PFSK-1 (cell line): ENCODE measurements around the gene CHRNA9.

Source experiments
- POLR2AphosphoS5 ChIP-seq: IDR thresholded peaks from 2 replicates; pipeline ENCODE4 v1.6.1; 2012; ENCODE audit warnings: low read depth, mild to moderate bottlenecking, control low read depth, low read length, moderate library complexity
- SIN3A ChIP-seq: IDR thresholded peaks from 2 replicates; pipeline ENCODE4 v1.6.1; 2012; ENCODE audit warnings: mild to moderate bottlenecking, low read length, moderate library complexity, borderline replicate concordance; ENCODE audit not compliant: insufficient read depth
- TF ChIP-seq, protein P1 (sequence below), 2 experiments: IDR thresholded peaks; 2 replicates each; pipeline versions ENCODE4 v1.6.1 to v1.8.0; 2011 to 2012; ENCODE audit warnings: low read depth in 2 of 2, low read length in 2 of 2, control low read depth in 1 of 2, inconsistent platforms in 1 of 2, mild to moderate bottlenecking in 1 of 2, moderate library complexity in 1 of 2; ENCODE audit not compliant: insufficient read depth in 1 of 2

DNA sequence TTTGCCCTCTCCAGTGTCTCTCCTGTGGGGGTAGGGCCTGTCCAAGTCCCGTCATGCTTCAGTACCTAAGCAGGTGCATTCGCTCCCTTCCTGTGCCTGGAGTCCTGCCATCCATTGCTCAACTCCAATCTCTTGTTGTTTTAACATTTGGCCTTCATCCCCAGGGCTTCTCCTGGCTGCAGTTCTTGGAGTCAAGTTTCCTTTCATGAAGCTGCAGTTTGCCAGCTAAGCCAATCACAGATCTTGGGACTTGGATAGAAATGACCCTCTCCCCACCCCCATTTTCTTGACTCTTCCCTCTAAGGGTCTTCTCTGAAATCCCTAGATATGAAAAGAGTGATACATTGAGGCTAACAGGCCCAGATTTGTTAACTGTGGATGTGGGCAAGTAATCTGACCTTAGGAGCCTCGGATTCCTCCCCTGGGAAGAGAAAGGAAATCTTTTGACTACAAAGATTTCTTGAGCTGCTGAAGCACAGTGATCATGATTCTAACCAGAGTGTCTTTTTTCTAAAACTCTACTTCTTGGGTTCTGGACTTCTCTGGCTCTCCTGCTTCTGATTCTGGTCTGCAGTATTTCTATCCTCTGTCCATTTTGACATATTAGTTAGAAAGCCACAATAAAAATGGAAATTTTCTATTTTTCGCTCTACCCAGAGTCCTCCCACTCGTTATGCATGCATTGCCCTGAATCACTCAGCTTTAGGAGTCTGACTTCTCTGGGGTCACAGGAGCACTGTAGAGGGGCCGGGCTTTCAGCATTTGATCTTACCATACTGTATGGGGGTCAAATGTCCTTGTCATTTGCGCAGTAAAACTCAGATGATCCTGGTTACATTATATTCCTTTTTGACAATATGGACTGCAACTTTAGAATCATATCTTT is 61.0 kb downstream of the CHRNA9 start:
- TF ChIP-seq POLR2AphosphoS5 (no peak), SIN3A (no peak)
- TF ChIP-seq, protein P1, sequence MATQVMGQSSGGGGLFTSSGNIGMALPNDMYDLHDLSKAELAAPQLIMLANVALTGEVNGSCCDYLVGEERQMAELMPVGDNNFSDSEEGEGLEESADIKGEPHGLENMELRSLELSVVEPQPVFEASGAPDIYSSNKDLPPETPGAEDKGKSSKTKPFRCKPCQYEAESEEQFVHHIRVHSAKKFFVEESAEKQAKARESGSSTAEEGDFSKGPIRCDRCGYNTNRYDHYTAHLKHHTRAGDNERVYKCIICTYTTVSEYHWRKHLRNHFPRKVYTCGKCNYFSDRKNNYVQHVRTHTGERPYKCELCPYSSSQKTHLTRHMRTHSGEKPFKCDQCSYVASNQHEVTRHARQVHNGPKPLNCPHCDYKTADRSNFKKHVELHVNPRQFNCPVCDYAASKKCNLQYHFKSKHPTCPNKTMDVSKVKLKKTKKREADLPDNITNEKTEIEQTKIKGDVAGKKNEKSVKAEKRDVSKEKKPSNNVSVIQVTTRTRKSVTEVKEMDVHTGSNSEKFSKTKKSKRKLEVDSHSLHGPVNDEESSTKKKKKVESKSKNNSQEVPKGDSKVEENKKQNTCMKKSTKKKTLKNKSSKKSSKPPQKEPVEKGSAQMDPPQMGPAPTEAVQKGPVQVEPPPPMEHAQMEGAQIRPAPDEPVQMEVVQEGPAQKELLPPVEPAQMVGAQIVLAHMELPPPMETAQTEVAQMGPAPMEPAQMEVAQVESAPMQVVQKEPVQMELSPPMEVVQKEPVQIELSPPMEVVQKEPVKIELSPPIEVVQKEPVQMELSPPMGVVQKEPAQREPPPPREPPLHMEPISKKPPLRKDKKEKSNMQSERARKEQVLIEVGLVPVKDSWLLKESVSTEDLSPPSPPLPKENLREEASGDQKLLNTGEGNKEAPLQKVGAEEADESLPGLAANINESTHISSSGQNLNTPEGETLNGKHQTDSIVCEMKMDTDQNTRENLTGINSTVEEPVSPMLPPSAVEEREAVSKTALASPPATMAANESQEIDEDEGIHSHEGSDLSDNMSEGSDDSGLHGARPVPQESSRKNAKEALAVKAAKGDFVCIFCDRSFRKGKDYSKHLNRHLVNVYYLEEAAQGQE (IDR thresholded peaks at IDR 0.05; ENCODE audit: insufficient read depth in 1 of 2, low read depth in 2 of 2, low read length in 2 of 2), result peak in 1 of 2 experiments; percentile 70; a peak in 1 of 4 replicates
